Brain microvascular endothelial cell (primary cell): ENCODE measurements around the gene DDX10.

Experiments used
- DNase-seq: peaks from one replicate; pipeline ENCODE4 v3.0.0-alpha.2; 2020
- H3K27ac ChIP-seq: fragments of 250-450 bp; sonication (Bioruptor Pico); 2 replicates; pipeline ENCODE4 v1.5.1; 2020; ENCODE audit warnings: mild to moderate bottlenecking, moderate library complexity
- H3K27me3 ChIP-seq: fragments of 250-450 bp; sonication (Bioruptor Pico); replicated peaks from 2 replicates; pipeline ENCODE4 v1.5.1; 2020; ENCODE audit warnings: mild to moderate bottlenecking
- H3K36me3 ChIP-seq: fragments of 250-450 bp; sonication (Bioruptor Pico); replicated peaks from 2 replicates; pipeline ENCODE4 v1.5.1; 2020; ENCODE audit warnings: mild to moderate bottlenecking
- H3K4me3 ChIP-seq: 2 replicates; pipeline ENCODE4 v1.5.1; 2011; ENCODE audit warnings: low read depth, mild to moderate bottlenecking, control low read depth, low read length, moderate library complexity
- CTCF ChIP-seq: IDR thresholded peaks from 2 replicates; pipeline ENCODE4 v1.5.1; 2011; ENCODE audit warnings: low read depth, mild to moderate bottlenecking, moderate library complexity, low read length, control low read depth, inconsistent platforms; ENCODE audit errors: missing control alignments
- in situ Hi-C: cut with HindIII; loops from 2 replicates; pipeline ENCODE4 v1.10.0; 2017; ENCODE audit warnings: low sequenced_read_pairs, low pct_ligation_motif_present

Gene DDX10

DNA sequence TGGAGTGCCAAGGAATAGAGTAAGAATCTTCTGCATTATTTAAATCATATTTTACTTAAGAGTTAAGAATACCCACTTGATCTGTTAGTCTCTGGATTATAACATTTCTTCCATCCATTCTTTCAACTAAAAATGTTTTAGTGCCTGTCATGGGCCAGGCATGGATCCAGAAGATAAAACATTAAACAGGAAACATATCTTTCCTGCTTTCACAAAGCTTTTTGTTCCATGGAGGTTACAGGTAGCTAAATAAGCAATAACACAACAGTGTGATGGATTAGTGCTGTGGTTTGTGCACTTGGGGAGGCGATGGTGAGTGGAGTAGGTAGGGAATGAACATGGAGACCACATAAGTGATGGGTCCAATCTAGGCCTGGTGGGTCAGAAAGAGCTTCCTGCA, 258.5 kb downstream of the DDX10 start:
- in situ Hi-C loops = no loop called here
- Histone ChIP-seq H3K36me3 (no peaks in the 10 kb centered on the region), H3K27ac (no peak overlapping the region), H3K4me3 (no peak overlapping the region), H3K27me3 (no peaks in the 10 kb centered on the region)
- no peak for TF ChIP-seq CTCF
- DNase-seq = no peak

DNA sequence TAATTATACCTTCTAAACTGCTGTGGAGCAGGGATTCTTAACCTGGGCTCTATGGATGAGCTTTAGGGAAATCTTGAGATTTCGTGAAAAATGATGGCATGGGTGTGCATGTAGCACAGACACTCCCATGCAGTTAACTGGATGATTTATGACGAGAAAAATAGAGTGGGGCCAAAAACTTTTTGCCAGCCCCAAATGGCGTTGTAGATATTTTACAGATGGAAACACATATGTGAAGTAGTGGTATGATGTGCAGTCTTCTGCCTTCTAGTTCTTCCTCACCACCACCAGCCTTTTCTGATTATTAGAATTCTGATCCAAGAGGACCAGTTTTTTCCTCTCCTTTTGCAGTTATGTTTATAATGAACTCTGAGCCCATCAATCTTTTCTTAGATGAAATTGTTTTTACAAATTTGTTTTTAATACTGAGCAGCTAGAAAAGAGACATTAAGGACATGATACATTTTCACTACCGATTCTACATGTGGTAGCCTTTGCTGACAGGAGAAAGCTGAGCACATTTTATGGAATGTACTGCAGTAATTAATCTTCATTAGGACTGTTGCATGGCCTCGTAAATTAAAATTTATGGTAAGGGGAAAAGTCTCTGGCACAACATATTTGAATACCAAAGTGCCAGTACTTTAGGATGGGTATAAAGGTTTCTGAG, 261.4 kb downstream of the DDX10 start:
- no peak for DNase-seq
- H3K36me3 ChIP-seq = no peaks in the 10 kb centered on the region
- in situ Hi-C loops = no loop called here

GRCh38 chr11:108926841-108927577, 262.1 kb downstream of the DDX10 start:
- no peak for TF ChIP-seq CTCF
- in situ Hi-C loops = no loop called here
- Histone ChIP-seq H3K27me3 (no peaks in the 10 kb centered on the region), H3K4me3 (no peak overlapping the region), H3K27ac (no peak overlapping the region), H3K36me3 (no peaks in the 10 kb centered on the region)
- DNase-seq = no peak

More for the DNA sequence above, 261.4 kb downstream of the DDX10 start:
- H3K27ac ChIP-seq = no peak overlapping the region
- H3K4me3 ChIP-seq = no peak overlapping the region
- no peak for TF ChIP-seq CTCF
- H3K27me3 ChIP-seq = no peaks in the 10 kb centered on the region

DNA sequence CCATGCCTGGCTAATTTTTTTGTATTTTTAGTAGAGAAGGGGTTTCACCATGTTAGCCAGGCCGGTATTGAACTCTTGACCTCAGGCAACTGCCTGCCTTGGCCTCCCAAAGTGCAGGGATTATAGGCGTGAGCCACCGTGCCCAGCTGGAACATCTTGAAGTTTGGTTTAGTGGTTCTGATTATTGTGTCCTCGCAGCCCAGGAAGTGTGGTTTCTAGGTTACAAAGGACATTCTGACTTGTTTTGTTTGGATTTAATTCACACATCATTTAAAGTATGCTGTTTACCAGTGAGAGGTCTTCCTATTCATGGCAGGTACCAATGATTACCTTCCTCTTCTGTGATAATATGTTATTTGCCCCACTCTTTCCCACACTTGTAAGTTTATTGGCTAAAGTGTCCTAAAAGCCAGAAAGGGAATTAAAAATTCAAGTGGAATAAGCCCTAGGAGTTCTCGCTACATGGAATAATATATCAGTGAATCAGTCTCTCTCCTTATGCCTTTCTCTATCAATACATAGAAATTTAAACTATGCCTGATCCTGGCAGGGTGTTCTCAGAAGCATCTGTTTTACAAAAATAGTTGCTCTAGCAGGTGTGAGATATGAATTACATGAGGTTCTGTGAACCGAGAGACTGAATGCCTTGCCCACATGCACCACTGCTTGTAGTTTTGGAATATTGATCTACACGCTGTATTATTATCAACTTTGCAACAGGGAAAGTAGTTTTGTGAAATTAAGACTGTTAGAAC, 263.1 kb downstream of the DDX10 start:
- Histone ChIP-seq H3K4me3 (no peak overlapping the region), H3K27me3 (no peaks in the 10 kb centered on the region), H3K27ac (peak overlapping the region; percentile 80), H3K36me3 (no peaks in the 10 kb centered on the region)
- TF ChIP-seq CTCF = no peak
- DNase-seq = no peak
- in situ Hi-C loops = no loop called here

DNA sequence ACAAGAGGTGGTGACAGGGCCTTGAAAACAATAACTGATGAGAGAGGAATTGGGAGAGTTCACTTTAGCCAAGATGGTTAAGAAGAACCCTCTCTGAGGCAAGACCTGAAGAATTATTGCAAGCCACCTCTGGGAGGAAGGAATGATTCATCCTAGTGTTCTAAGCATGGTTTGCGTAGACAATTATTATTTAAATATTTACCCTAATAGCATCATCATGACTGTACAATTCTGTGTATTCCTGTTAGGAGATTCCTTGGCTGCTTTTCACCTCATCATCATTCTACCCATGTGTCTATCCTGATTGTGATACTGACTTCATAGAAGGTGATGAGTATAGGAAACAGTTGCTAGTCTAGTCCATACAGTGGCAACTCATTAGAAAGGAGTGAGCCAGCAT, 264.4 kb downstream of the DDX10 start:
- in situ Hi-C loops = no loop called here
- Histone ChIP-seq H3K4me3 (peak overlapping the region; percentile 41), H3K27me3 (no peaks in the 10 kb centered on the region), H3K27ac (peak overlapping the region; percentile 80), H3K36me3 (no peaks in the 10 kb centered on the region)
- no peak for TF ChIP-seq CTCF
- DNase-seq = peak; percentile 91
